ENCODE results near the gene OSBPL8.

Gene OSBPL8

DNA sequence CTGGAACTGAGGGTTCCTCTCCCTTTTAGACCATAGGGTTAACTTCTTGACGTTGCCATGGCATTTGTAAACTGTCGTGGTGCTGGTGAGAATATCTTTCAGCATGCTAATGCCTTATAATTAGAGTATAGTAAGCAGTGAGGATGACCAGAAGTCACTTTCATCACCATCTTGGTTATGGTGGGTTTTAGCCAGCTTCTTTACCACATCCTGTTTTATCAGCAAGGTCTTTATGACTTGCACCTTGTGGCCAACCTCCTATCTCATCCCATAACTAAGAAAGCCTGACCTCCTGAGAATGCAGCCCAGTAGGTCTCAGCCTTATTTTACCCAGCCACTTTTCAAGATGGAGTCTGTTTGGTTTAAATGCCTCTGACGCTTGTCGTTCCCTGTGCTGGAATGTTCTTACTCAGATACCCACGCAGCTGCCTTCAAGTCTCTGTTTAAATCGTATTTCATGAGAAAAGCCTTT lies 255.5 kb downstream of the OSBPL8 start:
- TF ChIP-seq, protein P1, sequence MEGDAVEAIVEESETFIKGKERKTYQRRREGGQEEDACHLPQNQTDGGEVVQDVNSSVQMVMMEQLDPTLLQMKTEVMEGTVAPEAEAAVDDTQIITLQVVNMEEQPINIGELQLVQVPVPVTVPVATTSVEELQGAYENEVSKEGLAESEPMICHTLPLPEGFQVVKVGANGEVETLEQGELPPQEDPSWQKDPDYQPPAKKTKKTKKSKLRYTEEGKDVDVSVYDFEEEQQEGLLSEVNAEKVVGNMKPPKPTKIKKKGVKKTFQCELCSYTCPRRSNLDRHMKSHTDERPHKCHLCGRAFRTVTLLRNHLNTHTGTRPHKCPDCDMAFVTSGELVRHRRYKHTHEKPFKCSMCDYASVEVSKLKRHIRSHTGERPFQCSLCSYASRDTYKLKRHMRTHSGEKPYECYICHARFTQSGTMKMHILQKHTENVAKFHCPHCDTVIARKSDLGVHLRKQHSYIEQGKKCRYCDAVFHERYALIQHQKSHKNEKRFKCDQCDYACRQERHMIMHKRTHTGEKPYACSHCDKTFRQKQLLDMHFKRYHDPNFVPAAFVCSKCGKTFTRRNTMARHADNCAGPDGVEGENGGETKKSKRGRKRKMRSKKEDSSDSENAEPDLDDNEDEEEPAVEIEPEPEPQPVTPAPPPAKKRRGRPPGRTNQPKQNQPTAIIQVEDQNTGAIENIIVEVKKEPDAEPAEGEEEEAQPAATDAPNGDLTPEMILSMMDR (IDR thresholded peaks at IDR 0.05; ENCODE audit: low read depth, low read length, missing control alignments), result no peak
- H3K4me3 ChIP-seq (replicated peaks; ENCODE audit: low read depth, low read length), result no peak overlapping the region
- no peak for DNase-seq (ENCODE audit: extremely low read depth, low read depth)

DNA sequence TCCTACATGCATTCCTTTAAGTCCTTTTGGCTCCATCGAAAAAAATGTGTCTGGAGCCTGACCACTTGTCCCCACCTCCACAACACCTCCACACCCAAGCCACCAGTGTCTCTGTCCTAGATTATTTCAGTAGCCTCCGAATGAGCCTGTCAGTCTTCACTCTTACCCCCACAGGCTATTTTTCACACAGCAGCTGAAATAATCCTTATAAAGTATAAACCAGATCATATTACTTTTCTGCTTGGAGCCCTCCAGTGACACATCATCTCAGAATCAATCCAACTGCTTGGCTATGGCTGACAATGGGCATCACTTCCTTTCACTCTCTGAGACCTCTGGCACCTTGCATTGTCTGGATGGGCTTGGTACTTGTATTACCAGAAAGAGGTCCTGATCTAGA lies 256.2 kb downstream of the OSBPL8 start:
- H3K4me3 ChIP-seq (replicated peaks; ENCODE audit: low read depth, low read length), result no peak overlapping the region
- no peak for DNase-seq (ENCODE audit: extremely low read depth, low read depth)
- TF ChIP-seq, protein P1 (IDR thresholded peaks at IDR 0.05; ENCODE audit: low read depth, low read length, missing control alignments), result no peak
